Dermis microvascular lymphatic vessel endothelial cell (primary cell): ENCODE measurements around the gene MICAL3. TPM values are rescaled to one million over a fixed set of nuclear protein-coding genes. Genes with fewer than 3 reads are reported as not detected.
"Not testable (repeated sequence)": the region's sequence is repeated elsewhere in the genome, so short reads cannot be mapped to it uniquely, and the experiment has no call there.

Source experiments
- DNase-seq, 2 donors: peaks; one replicate each; pipeline versions ENCODE4 v3.0.0 to v3.0.0-alpha.2; 2010; ENCODE audit warnings: low read depth in 2 of 2
- total RNA-seq: library from RNA; depleted of rRNA; stranded (reverse); fragments of >200 nt; gene quantifications from 2 replicates; pipeline ENCODE4 v1.2.1, GENCODE V29; 2014

The MICAL3 gene
- total RNA-seq, 1 donor from 2014 or later = 14.8 TPM

DNA sequence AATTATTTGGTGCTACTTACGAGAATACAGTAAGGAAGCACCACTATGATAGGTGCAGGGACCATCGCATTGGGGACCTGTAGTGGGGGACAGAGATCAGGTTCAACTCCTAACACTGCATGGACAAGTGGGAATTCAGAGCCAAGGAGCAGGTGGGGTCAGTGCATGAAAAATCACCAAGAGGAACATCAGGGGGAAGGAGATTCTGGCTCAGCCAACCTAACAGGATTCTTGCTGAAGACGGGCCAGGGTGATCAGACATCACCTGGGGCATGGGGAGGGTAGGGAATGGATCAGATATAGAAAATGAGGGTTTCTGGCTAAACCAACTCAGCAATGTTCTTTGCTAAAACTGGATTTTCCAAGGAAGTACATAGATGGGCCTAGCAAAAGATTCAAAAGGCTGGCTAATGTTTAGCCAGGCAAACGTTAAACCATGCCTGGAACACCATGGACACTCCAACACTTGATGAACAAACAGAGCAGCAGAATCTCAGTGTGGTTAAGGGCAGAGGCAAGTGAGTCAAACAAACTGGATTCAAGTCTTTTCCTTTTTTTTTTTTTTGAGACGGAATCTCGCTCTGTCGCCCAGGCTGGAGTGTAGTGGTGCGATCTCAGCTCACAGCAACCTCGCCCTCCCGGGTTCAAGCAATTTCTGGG, 70.0 kb downstream of the MICAL3 start:
- DNase-seq = no peak

DNA sequence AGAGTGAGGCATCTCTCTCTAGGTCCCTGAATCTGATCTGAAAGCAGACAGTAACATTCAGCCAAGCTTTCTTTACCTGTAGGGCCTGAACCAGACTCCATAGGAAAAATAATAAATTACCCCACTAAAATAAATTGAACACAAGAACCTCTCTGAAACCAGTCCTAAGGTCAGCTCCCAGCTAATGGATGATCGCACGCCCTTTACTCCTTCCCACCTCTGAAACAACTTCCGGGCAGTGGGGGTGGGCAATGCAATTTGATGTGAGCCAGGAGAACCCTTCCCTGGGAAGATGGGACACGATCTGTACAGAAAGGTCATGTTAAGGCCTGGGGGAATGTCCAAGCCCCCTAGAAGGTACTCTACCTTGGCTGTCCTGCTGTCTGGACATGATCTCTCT, 71.2 kb downstream of the MICAL3 start:
- no peak for DNase-seq

DNA sequence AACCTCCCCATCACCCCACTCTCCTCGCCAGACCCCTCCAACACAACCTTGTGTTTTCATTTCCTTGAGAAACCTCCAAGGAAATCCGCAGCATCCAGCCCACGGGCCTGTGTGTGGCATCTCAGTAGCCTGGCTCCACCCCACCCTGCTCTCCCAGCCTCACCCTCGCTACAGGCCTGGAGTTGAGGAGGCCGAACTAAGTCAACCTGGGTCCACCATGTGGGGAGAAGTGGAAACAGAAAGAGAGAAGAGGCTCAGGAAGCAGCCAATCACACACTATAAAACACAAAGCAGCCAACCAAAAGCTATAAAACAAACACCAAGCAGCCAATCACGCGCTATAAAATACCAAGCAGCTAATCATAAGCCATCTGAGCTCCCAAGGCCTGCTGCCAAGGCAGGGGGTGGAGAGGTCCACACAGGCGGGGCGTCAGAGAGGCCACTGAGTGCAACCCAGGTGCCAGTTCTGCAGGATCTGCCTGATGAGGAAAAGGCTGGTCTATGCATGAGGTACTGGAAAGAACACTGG, 72.0 kb downstream of the MICAL3 start:
- DNase-seq = no peak

DNA sequence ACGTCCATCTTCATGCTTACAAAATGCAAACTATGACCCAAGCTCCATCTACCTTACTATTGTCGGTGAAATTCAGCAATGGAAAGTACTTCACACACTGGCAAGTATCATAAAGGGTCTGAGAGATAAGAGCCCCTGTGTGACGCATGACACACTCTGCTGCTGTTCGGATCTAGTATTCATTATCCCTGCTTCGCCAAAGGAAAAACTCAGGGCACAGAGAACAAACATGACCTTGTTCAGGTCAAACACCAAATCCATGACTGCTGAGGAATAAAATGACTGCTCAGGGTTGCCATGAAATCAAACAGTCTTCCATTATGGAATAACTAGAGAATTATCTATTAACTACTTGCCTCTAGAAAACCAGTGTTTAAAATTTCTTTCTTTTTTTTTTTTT, 73.0 kb downstream of the MICAL3 start:
- peak in 1 of 2 donors; percentile 46 for DNase-seq

DNA sequence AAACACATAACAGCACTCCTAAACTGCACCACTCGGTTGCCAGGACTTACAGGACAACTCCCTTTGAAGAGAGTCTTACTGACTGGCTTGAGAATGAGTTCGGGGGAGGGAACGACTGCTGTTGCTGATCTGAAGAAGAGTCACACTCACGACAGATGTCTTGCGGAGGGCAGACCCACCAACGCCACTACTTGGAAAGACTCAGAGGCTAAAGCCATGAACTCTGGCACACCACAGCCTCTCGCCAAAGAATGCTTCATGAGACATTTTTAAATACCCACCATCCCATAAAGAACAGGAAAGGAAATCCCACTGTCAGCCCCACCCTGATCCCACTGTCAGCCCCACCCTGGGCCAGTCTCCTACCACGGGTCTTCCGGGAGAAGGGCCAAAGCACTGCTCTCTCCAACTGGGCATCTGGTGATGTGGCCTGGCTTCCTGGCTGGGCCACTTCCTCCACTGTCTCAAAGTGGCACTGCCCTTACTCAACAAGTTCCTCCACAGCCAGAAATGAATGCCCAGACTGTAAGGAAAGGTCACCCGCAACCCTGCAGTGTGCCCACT, 73.6 kb downstream of the MICAL3 start:
- peak in 1 of 2 donors; percentile 51 for DNase-seq

DNA sequence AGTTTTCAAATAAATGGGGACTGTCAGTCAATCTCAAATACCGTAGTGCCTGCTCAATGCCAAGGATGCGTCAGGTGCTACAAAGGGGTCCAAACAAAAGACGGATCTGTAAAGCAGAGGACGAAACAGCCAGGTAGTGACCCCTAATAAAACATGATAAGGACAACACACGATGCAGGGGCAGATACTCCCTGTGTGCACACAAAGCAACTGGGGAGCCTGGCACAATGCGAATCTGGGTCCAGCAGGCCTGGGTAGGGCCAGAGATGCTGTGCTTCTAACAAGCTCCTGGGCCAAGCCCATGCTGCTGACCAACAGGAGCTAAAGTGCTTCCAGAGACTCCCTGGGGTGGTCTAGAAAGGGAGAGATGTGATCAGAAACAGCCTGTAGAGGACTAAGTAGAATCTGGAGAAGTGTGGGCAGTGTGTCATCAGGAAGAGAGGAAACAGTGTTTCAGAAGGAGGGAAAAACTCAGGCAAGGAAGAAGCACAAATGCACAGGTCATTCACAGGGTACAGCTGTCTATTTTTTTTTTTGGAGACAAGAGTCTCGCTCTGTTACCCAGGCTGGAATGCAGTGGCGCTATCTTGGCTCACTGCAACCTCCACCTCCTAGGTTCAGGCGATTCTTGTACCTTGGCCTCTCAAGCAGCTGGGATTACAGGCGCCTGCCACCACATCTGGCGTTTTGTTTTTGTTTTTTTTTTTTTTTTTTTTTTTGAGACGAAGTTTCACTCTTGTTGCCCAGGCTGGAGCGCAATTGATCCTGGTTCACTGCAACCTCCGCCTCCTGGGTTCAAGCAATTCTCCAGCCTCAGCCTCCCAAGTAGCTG, 74.5 kb downstream of the MICAL3 start:
- DNase-seq = no peak

DNA sequence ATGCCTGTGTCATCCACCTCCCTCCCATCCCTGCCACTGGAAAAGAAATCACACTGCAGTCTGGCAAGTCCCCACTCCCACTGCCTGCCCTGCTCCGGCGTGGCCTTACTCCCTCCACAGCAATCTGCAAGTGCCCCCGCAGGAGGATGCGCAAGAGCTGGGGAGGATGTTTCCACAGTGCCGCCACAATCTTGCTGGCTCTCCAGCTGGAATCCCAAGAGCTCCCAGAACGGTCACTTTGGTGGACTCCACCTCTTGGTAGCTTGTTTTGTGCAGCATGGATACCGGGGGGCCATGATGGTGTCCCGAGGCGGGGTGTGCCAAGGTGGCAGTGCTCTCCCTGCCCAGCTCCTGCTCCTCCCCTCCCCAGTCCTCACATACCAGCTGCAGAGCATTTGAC, 76.3 kb downstream of the MICAL3 start:
- no peak for DNase-seq

DNA sequence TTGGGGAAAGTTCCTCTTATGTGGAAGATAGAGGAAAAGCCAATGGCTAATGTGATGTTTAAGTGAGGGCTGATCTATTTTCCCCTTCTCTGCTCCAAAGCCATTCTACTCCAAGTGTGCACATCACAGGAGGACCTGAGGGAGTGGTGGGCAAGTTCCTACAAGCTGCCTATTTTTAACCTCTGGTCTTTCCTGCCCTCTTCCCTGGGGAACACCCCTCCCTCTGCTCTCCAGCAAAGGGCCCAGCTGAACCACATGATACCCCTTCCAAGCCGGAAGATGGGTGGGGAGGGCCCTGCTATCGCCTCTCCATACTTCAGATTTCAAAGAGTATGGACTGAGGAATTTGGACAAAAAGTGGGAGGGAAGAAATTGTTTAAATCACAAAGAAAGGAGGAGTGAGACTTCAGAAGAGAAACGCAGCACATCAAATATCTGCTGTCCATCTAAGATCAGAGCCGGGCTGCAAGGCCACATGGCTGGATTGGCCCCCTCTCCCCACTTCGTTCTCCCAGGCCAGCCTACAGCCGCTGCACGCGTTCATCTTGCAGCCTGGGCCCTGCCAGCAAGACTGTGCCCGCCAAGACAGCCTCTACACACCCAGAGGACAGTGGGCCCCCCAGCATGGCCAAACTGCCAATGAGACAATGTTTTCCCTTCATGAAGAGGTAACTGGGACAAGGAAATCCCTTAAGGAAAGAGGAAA, 77.5 kb downstream of the MICAL3 start:
- DNase-seq = no peak

DNA sequence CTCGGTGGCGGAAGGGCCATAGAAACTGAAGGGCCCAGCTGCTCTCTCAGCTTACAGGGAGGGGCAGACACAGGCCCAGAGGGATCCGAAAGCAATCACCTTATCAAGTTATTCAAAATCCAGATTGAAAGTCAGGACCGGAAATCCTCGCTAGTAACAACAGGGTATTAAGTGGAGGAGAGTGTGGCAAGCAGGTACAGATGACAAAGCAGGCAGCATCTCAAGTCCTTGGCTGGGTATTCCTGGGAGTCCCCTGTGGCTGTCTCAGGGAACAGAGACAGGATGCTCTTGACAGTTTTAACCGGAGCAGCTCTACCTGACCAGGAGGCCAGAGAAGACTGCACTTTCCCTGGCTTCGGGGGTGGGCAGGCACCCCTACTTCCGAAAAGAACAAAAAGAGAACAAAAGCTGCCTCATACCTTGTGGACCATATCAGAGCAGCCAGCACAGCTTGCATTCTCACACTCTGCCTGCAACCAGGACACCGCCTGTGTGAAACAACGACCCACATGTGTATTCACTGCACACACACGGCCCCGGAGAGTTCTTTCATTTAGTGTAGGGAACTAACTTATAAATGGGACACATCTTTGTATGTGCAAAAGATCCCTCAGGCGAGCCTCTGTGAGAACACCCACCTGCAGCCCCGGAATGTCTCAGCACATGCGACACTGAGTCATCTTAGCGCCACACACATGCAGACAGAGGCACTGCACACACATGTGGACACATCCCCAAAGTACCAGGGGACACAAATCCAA, 78.3 kb downstream of the MICAL3 start:
- DNase-seq = no peak

DNA sequence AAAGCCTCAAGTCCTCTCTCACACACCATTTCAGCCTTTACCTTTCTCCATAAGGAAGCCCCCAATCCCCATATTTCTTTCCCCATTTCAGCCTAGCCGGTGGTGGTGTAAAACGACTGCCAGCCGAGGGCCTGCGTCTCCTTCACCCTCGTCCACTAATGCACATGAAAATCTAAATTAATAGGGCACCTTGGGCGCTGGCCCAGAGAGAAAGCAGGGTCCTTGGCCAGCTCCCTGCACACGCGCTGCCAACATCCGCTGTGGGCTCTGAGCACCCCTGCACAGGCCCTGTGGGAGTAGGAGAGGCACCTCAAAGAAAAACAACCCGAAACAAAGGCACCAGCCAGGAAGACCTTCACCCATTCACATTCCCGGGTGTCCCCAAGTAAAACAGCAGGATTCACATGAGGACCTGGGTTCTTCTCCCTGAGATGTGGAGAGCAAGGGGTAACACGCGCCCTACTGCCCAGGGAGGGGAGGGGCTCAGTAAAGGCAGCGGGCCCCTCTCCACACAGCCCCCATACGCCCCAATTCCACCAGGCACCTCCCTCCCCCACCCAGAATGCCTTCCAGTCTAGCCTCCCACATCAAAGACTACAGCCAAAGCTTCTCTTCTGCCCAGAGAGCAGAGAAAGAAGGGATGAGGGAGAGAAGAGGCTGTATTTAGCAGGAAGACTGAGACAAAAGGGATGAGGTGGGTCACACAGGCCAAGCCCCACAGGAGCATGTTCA, 79.0 kb downstream of the MICAL3 start:
- no peak for DNase-seq

DNA sequence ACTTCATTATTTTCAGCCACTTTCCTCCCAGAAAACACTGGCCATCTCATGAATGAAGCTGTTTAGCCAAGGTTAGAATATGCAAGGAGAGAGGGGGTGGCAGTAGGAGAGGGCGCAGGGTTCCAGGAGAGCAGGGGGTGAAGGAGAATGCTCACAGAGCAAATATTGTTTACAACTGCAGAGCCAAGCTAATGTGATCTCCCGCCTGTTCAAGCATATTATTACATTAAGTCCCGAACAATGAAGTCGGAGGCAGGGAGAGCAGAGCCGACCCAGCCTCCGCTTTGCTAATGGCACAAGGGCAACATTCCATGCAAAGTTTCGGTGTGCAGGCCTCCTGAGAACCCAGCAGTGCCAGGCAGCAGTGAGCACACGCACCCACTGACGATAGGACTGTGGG, 80.1 kb downstream of the MICAL3 start:
- DNase-seq = no peak

DNA sequence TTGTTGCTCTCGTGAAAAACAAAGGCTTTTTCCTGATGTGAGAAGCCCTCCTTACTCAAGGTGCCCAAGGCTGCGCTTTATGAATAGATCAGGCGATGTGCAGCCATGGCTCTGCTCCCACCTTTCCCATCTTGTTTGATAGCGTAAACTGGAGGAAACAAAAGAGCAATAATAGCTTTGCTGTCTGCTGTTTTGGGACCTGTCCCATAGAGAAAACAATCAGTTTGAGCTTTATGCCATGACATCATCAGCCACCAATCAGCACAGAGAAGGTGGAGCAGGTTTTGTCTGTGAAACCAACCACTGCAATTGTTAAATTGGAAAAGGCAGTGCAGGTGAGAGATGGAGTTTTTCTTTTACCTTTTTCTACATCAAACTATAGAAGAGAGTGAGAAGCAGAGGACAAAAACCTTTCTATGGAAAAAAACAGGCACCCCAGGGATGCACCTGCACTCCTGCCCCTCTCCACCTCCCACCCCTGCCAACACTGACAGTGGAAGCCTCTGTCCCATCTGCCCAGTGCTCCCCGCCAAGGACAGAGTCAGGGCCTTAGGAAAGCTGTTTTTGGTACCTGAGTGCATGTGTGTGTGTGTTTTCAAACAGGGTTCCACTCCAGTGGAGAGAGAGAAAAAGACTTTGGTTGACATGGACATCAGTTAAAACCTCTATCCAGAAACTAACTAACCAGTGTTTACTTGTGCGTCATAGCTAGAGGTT, 80.7 kb downstream of the MICAL3 start:
- DNase-seq = peak in 1 of 2 donors; percentile 47

DNA sequence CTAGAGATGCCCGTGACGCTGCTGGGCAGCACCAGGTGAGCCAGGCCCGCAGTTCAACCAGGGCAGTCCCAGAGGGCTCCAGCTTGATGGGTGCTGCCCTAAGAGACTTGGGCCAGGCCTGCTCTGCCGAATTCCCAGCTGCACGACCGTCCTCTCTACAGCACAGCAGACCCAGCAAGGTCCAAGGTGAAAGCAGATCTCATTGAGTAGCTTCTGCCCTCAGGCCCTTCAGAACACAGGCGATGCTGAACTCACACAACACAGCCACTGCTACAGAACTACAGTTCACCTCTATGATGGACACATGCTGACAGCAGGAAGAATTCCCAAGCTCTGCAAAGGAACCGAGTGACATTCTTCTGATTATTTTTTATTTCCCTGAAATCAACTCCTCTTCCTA, 81.6 kb downstream of the MICAL3 start:
- no peak for DNase-seq

DNA sequence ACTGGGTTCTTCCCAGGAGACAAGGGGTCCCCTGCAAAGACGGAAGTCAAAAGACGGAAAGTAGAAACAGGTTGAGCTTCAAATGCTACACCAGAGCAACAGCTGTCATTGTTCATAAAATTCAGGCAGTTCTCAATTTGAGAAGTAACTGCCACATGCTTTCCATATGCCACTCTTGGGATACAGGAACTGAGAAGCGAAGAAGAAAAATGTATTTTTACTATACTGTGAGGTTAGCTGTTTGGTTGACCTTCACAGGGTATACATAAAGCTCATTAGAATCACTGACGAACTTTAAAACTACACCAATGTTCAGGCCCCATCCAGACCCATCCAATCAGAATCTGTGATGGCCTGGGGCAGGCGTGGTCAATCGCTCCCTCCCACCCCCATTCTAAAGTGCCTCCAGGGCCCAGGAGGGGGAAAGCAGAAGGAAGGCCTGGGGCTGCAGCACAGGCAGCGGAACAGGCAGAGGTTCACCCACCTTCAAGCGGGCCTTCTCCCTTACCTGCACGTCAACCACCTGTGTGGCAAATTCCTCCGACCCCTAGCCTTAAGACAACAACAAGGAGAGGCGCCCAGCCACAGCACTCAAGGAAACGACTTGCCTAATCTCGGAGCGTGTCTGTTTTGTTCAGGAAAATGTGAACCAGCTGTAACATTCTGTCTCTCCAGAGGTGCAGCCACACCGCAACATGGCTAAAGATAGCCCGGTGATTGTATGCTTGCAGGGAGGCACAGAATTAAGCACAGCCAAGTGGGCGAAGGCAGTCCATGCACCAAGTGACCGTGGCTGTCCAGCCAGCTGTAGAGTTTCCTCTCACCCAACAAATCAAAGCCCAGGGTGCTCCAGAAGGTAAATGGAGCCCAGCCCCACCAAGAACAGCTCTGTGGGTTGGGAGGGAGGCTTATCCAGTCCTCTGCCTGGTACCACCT, 82.6 kb downstream of the MICAL3 start:
- no peak for DNase-seq

DNA sequence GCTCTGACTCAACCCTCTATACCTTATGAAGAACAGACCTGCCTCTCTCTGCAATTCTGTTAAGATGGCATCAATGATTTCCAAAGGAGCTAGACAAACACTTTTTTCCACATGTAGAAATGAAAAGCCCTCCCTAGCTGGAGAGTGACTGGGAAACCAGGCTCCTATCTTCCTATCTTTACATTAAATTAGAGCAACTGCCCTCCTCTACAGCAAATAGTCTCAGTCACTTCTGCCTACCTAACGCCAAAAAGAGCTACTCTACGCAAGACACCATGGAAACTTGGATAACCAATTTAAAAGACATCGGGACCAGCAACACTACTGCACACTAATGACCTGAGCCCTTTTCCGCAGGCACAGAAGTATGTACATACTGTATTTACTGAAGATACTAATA, 84.8 kb downstream of the MICAL3 start:
- DNase-seq = no peak

DNA sequence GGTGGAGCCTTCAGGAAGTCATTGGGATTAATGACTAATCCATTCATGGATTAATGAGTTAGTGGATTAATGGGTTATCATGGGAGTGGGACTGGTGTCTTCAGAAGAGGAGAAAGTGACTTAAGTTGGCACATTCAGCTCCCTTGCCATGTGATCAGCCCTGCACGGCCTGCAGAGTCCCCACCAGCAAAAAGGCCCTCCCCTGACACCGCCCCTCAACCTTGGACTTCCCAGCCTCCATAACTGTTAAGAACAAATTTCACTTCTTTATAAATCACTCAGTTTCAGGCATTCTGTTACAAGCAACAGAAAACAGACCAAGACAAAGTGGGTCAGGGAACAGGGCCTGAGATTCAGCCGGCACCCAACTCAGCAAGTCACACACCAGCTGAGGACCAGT, 85.3 kb downstream of the MICAL3 start:
- no peak for DNase-seq

DNA sequence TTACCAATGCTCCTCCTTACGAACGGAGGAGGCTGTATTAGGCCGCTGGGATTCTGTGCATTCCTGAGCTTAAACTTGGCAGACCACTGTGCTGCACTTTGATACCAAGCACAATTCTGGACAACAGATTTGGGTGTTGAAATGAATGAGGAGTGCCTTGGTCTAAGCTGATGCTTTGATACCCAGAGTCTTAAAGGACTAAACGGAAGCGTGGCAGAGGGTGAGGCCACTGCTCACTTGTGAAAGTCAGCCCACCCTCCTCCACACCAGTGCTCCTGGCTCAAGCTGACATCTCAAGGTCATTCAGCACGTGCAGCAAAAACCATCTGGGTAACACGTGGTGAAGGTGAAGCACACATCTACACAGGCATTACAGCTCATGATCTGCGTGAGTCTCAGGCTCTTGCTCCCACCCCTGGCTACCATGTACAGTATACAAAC, 85.9 kb downstream of the MICAL3 start:
- no peak for DNase-seq

DNA sequence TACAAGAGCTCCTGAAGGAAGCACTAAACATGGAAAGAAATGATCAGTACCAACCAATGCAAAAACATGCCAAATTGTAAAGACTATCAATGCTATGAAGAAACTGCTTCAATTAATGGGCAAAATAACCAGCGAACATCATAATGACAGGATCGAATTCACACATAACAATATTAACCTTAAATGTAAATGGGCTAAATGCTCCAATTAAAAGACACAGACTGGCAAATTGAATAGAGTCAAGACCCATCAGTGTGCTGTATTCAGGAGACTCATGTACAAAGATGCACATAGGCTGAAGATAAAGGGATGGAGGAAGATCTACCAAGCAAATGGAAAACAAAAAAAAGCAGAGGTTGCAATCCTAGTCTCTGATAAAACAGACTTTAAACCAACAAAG, 91.9 kb downstream of the MICAL3 start:
- not testable (repeated sequence) for DNase-seq

DNA sequence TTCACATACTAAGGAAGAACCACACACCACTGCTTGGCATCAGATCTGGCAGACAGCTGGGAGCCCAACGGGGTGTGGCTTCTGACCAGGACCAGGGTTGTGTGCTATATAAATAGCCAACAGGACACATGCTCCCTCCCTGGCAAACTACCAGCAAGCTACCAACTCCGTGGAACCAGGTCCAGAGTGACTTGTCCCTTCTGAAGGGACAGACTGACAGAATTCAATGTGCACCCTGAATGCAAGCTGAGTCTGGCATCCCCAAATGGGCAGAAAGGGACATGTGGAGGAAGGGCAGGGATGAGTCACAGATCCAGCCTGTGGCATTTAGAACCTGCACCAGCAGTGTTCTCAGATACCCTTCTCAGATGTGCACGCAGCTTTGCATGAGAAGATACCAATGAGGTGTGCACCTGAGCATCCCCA, 92.9 kb downstream of the MICAL3 start:
- DNase-seq = no peak
